TTC549 (cell line): Measurements from ENCODE around the gene DNTT.

Source experiments
- FAIRE-seq: peaks from 2 replicates; lab custom pipeline; 2012; peaks lifted over from hg19 to GRCh38; lab: Jason Lieb, UNC

The DNTT gene

GRCh38 chr10:96309628-96310320, 5.5 kb downstream of the DNTT start:
- no peak for FAIRE-seq

- FAIRE-seq: no peak
These were observed 6.1 kb downstream of the DNTT start for GRCh38 chr10:96310321-96310669.

- no peak for FAIRE-seq
These were observed 7.0 kb downstream of the DNTT start for GRCh38 chr10:96311180-96311715.

- no peak for FAIRE-seq
These were observed 9.1 kb downstream of the DNTT start for GRCh38 chr10:96313344-96313743.

GRCh38 chr10:96317067-96317833, 13.0 kb downstream of the DNTT start:
- FAIRE-seq: no peak

- FAIRE-seq: no peak
These were observed 15.7 kb downstream of the DNTT start for GRCh38 chr10:96319754-96320474.

GRCh38 chr10:96321822-96322221, 17.6 kb downstream of the DNTT start:
- FAIRE-seq: no peak

GRCh38 chr10:96322275-96322674, 18.0 kb downstream of the DNTT start:
- no peak for FAIRE-seq

GRCh38 chr10:96324447-96324846, 20.2 kb downstream of the DNTT start:
- no peak for FAIRE-seq

- no peak for FAIRE-seq
These were observed 21.6 kb downstream of the DNTT start for GRCh38 chr10:96325719-96326373.

- no peak for FAIRE-seq
These were observed 23.2 kb downstream of the DNTT start for GRCh38 chr10:96327462-96327861.

- FAIRE-seq: no peak
These were observed 28.9 kb downstream of the DNTT start for GRCh38 chr10:96333101-96333500.

- FAIRE-seq: no peak
These were observed 30.6 kb downstream of the DNTT start for GRCh38 chr10:96334616-96335526.

- FAIRE-seq: no peak
These were observed 32.9 kb downstream of the DNTT start for GRCh38 chr10:96337106-96337505.

- no peak for FAIRE-seq
These were observed 34.2 kb downstream of the DNTT start for GRCh38 chr10:96338279-96338925.

- FAIRE-seq: no peak
These were observed 35.1 kb downstream of the DNTT start for GRCh38 chr10:96339383-96339782.

GRCh38 chr10:96339956-96340904, 36.0 kb downstream of the DNTT start:
- peak; percentile 81 for FAIRE-seq

GRCh38 chr10:96341219-96342182, 37.3 kb downstream of the DNTT start:
- FAIRE-seq: no peak
